Bone marrow (tissue), 2 donors: ENCODE results near the gene RNF112.
A peak's percentile ranks its signal among the peaks of the same experiment; 100 is the strongest.

ENCODE experiments used
- DNase-seq, 2 donors: peaks; one replicate each; lab custom pipeline; 2025; lab: John Stamatoyannopoulos, UW

The RNF112 gene

GRCh38 chr17:19410875-19411620, at the start of gene RNF112:
Gene RNF112 (plus strand): TSS chr17:19411232. CDS start chr17:19411409, 177 bp downstream.
- no peak for DNase-seq

- DNase-seq: no peak
Observed at GRCh38 chr17:19361326-19361725, 49.7 kb upstream of the RNF112 start.

- no peak for DNase-seq
Observed at GRCh38 chr17:19361944-19362276, 49.1 kb upstream of the RNF112 start.

- DNase-seq: peak; percentile 74 to 100
Observed at GRCh38 chr17:19362277-19363113, 48.5 kb upstream of the RNF112 start, which contains the start of gene B9D1. Gene B9D1 (minus strand): TSS chr17:19362723. CDS start chr17:19362569, 154 bp downstream.

GRCh38 chr17:19363114-19363438, 48.0 kb upstream of the RNF112 start:
- no peak for DNase-seq

GRCh38 chr17:19363460-19364035, 47.5 kb upstream of the RNF112 start:
- DNase-seq: no peak

GRCh38 chr17:19364699-19365498, 46.1 kb upstream of the RNF112 start:
- no peak for DNase-seq

- DNase-seq: no peak
Observed at GRCh38 chr17:19365499-19365817, 45.6 kb upstream of the RNF112 start.

- DNase-seq: no peak
Observed at GRCh38 chr17:19365833-19366636, 45.0 kb upstream of the RNF112 start.

- no peak for DNase-seq
Observed at GRCh38 chr17:19366637-19366972, 44.4 kb upstream of the RNF112 start.

GRCh38 chr17:19368229-19368628, 42.8 kb upstream of the RNF112 start:
- DNase-seq: no peak

- no peak for DNase-seq
Observed at GRCh38 chr17:19369107-19369778, 41.8 kb upstream of the RNF112 start.

- peak; percentile 27 to 83 for DNase-seq
Observed at GRCh38 chr17:19369846-19370492, 41.1 kb upstream of the RNF112 start.

GRCh38 chr17:19370493-19370960, 40.5 kb upstream of the RNF112 start:
- DNase-seq: peak in 1 of 2 donors; percentile 40

- no peak for DNase-seq
Observed at GRCh38 chr17:19371259-19372010, 39.6 kb upstream of the RNF112 start.

- DNase-seq: no peak
Observed at GRCh38 chr17:19372011-19372370, 39.0 kb upstream of the RNF112 start.

GRCh38 chr17:19372439-19372838, 38.6 kb upstream of the RNF112 start:
- no peak for DNase-seq

- DNase-seq: no peak
Observed at GRCh38 chr17:19372866-19373504, 38.0 kb upstream of the RNF112 start.

GRCh38 chr17:19374136-19374535, 36.9 kb upstream of the RNF112 start:
- DNase-seq: no peak
